K562 (cell line): ENCODE results near the gene SERPINB4. TPM values are rescaled to one million over a fixed set of nuclear protein-coding genes. Genes with fewer than 3 reads are reported as not detected.

Source experiments
- ATAC-seq: fragments of 200-7000 bp; cut with Tn5 transposase; 3 replicates; pipeline ENCODE4 v1.9.1; 2020; ENCODE audit warnings: moderate library complexity
- BruUV-seq: library from RNA; stranded (reverse); fragments of 400-500 nt; replicated peaks from 2 replicates; lab custom pipeline; 2021; lab: Mats Ljungman, UMichigan
- CTCF ChIA-PET: fragments of 300-600 bp; formaldehyde crosslinking; extraction: SDS; loops from one replicate; lab custom pipeline; 2021; ENCODE audit warnings: low intra/inter-chr PET ratio; lab: Yijun Ruan, JAX
- POLR2A ChIA-PET: fragments of 300-600, 350-650 bp; sonication (Branson Sonifier 250); formaldehyde crosslinking; extraction: SDS; loops from one replicate; lab custom pipeline; 2021; ENCODE audit warnings: antibody characterized with exemption, inconsistent platforms; lab: Yijun Ruan, JAX
- DNase-seq, 4 experiments: peaks; one replicate each; pipeline versions ENCODE4 v3.0.0 to v3.0.0-alpha.2; 2011 to 2018; ENCODE audit warnings: low spot score in 3 of 4, mixed read lengths in 3 of 4; ENCODE audit errors: extremely low read depth in 1 of 4
- FAIRE-seq: peaks from 2 replicates; lab custom pipeline; 2011; peaks lifted over from hg19 to GRCh38; lab: Jason Lieb, UNC
- H2AFZ ChIP-seq: 2 replicates; pipeline ENCODE4 v1.6.0; 2011; ENCODE audit warnings: low read depth, low read length, control low read depth, inconsistent platforms
- H3K27ac ChIP-seq: fragments of 200-600 bp; 3 replicates; pipeline ENCODE4 v1.8.0; 2011; ENCODE audit warnings: low read depth, mild to moderate bottlenecking, control low read depth, inconsistent platforms, low read length, moderate library complexity, mixed read lengths; ENCODE audit errors: extremely low read depth
- H3K27me3 ChIP-seq, 2 experiments: fragments of 300-600 bp in 1 of 2; 2 replicates in 1 of 2; 3 replicates in 1 of 2; pipeline versions ENCODE4 v1.6.0 to v1.8.0; 2011; ENCODE audit warnings: inconsistent platforms in 2 of 2, low read length in 2 of 2, mild to moderate bottlenecking in 1 of 2, mixed read lengths in 1 of 2, moderate library complexity in 1 of 2; ENCODE audit not compliant: control insufficient read depth in 2 of 2, insufficient read depth in 2 of 2
- H3K36me3 ChIP-seq: fragments of 300-600 bp; 3 replicates; pipeline ENCODE4 v1.8.0; 2011; ENCODE audit warnings: mild to moderate bottlenecking, low read length, inconsistent platforms; ENCODE audit not compliant: control insufficient read depth, insufficient read depth
- H3K4me1 ChIP-seq, 2 experiments: fragments of 200-600 bp in 1 of 2; replicated peaks in 1 of 2; 2 replicates in 1 of 2; 3 replicates in 1 of 2; pipeline versions ENCODE4 v1.5.1 to v1.8.0; 2011; ENCODE audit warnings: inconsistent platforms in 2 of 2, low read length in 2 of 2, mild to moderate bottlenecking in 1 of 2, mixed read lengths in 1 of 2, moderate library complexity in 1 of 2; ENCODE audit not compliant: control insufficient read depth in 2 of 2, insufficient read depth in 2 of 2
- H3K4me2 ChIP-seq: 2 replicates; pipeline ENCODE4 v1.6.1; 2011; ENCODE audit warnings: low read length, control low read depth, inconsistent platforms, mixed read lengths; ENCODE audit not compliant: insufficient read depth
- H3K4me3 ChIP-seq: fragments of 200-600 bp; sonication (generic), shearing (Covaris generic); 2 replicates; pipeline ENCODE4 v1.5.1; 2016; ENCODE audit warnings: control low read depth, inconsistent platforms
- H3K79me2 ChIP-seq: fragments of 200-600 bp; 3 replicates; pipeline ENCODE4 v1.8.0; 2011; ENCODE audit warnings: low read length, inconsistent platforms; ENCODE audit not compliant: control insufficient read depth, insufficient read depth
- H3K9ac ChIP-seq, 2 experiments: 2 replicates each; pipeline versions ENCODE4 v1.6.0 to v1.6.1; 2011; ENCODE audit warnings: low read depth in 2 of 2, low read length in 2 of 2, control low read depth in 1 of 2, inconsistent platforms in 1 of 2, mild to moderate bottlenecking in 1 of 2, mixed read lengths in 1 of 2; ENCODE audit not compliant: insufficient read depth in 1 of 2
- H3K9me1 ChIP-seq: one replicate; pipeline ENCODE4 v1.6.0; 2011; ENCODE audit warnings: inconsistent platforms, mild to moderate bottlenecking, low read length, moderate library complexity; ENCODE audit not compliant: control insufficient read depth, insufficient read depth
- H3K9me3 ChIP-seq: replicated peaks from 2 replicates; pipeline ENCODE4 v1.5.1; 2011; ENCODE audit warnings: low read depth, low read length, inconsistent platforms; ENCODE audit not compliant: control insufficient read depth, insufficient read depth
- H4K20me1 ChIP-seq: replicated peaks from 2 replicates; pipeline ENCODE4 v1.6.1; 2011; ENCODE audit warnings: low read length, inconsistent platforms, mixed read lengths; ENCODE audit not compliant: control insufficient read depth, insufficient read depth
- CHD2 ChIP-seq: IDR thresholded peaks from 2 replicates; pipeline ENCODE4 v1.6.1; 2011; ENCODE audit warnings: low read depth, low read length
- SMC3 ChIP-seq: conservative IDR thresholded peaks from 2 replicates; pipeline ENCODE4 v1.6.1; 2011; ENCODE audit warnings: low read depth, low read length, improper control_type of control experiment; ENCODE audit not compliant: insufficient read depth
- SP2 ChIP-seq: IDR thresholded peaks from 2 replicates; pipeline ENCODE4 v1.6.1; 2011; ENCODE audit warnings: mild to moderate bottlenecking, low read depth, low read length, moderate library complexity; ENCODE audit not compliant: poor library complexity, severe bottlenecking; ENCODE audit errors: extremely low read depth
- YBX1 ChIP-seq: fragments of 450-650 bp; IDR thresholded peaks from 2 replicates; pipeline ENCODE4 v1.7.1; 2016; ENCODE audit warnings: mild to moderate bottlenecking
- WGBS: fragments of 100-300 bp; shearing (Covaris generic); methylation state at CpG from one replicate; pipeline ENCODE4 v1.1.6; 2016; ENCODE audit warnings: low coverage, mixed read lengths; ENCODE audit not compliant: insufficient coverage; ENCODE audit errors: missing lambda C conversion rate; 5-methylcytosine and 5-hydroxymethylcytosine counted together
- in situ Hi-C: fragments of 300-500 bp; cut with MboI; formaldehyde crosslinking; loops from 4 replicates; pipeline ENCODE4 v1.15.0; 2018; ENCODE audit warnings: inconsistent platforms, mixed read lengths
- intact Hi-C: fragments of 100-400 bp; cut with micrococcal nuclease; formaldehyde crosslinking; loops from 2 replicates; pipeline ENCODE4 v1.14.2; 2022
- polyA plus RNA-seq, 8 experiments: library from polyadenylated mRNA; depleted of rRNA in 4 of 8; stranded (reverse) in 5 of 8; unstranded in 3 of 8; fragments of >200 nt; fragmentation: Nextera tagmentation in 2 of 8; fragmentation: Illumina TruSeq in 1 of 8; extraction: Ambion mirVana in 2 of 8; extraction: Trizol in 1 of 8; gene quantifications; 2 replicates each; pipeline versions ENCODE4 v1.2.1 to v1.2.3, GENCODE V29; 2011 to 2014; ENCODE audit warnings: inconsistent platforms in 1 of 8, missing spikeins in 1 of 8
- total RNA-seq, 7 experiments: library from RNA; depleted of rRNA in 6 of 7; stranded (reverse); fragments of >200 nt in 6 of 7; fragmentation: Illumina TruSeq in 2 of 7; extraction: Trizol in 2 of 7; gene quantifications; 2 replicates each; pipeline versions ENCODE4 v1.2.1 to v1.2.3, GENCODE V29; 2011 to 2021; ENCODE audit warnings: low replicate concordance in 1 of 7
- TF ChIP-seq, protein P1 (sequence below): fragments of 450-650 bp; IDR thresholded peaks from 2 replicates; pipeline ENCODE4 v1.6.1; 2016; ENCODE audit warnings: mild to moderate bottlenecking, moderate library complexity

The SERPINB4 gene
- total and polyA plus RNA-seq, 9 of the 15 experiments (the other 6 are each of a cell fraction or from before 2014, with no cell fraction given): not detected

DNA sequence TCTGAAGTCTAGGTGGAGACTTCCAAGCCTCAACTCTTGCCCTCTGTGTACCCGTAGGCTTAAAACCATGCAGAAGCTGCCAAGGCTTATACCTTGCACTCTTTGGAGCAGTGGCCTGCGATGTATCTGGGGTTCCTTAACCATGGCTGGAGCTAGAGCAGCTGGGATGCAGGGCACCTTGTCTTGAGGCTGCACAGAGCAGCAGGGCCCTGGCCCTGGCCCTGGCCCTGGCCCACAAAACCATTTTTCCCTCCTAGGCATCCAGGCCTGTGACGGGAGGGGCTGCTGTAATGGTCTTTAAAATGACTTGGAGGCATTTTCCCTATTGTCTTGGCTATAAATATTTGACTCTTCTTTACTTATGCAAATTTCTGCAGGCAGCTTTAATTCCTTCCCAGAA, 19.2 kb downstream of the SERPINB4 start:
- WGBS: 0% methylated on average over 3 of the region's 3 CpGs
- TF ChIP-seq SP2: no peak
- TF ChIP-seq, all 486 proteins: peak for 0
- H3K79me2 ChIP-seq: no peaks in the 10 kb centered on the region
- FAIRE-seq: no peak
- no peaks in the 10 kb centered on the region; the same call in 1 of the 2 replicates for H3K9me3 ChIP-seq
- no peak overlapping the region for H3K27ac ChIP-seq
- DNase-seq: no peak
- H3K27me3 ChIP-seq: no peaks in the 10 kb centered on the region
- no peaks in the 10 kb centered on the region for H3K4me1 ChIP-seq
- in situ Hi-C loops: no loop called here
- no peak overlapping the region for H2AFZ ChIP-seq
- H4K20me1 ChIP-seq: no peaks in the 10 kb centered on the region
- ATAC-seq: no peak
- intact Hi-C loops: no loop called here
- BruUV-seq: no TSS peak
- no peak overlapping the region for H3K9ac ChIP-seq
- POLR2A ChIA-PET: no interaction called here
- CTCF ChIA-PET: no interaction called here
- no peak overlapping the region for H3K4me2 ChIP-seq
- H3K4me3 ChIP-seq: no peak overlapping the region
- no peaks in the 10 kb centered on the region for H3K9me1 ChIP-seq
- H3K36me3 ChIP-seq: no peaks in the 10 kb centered on the region

DNA sequence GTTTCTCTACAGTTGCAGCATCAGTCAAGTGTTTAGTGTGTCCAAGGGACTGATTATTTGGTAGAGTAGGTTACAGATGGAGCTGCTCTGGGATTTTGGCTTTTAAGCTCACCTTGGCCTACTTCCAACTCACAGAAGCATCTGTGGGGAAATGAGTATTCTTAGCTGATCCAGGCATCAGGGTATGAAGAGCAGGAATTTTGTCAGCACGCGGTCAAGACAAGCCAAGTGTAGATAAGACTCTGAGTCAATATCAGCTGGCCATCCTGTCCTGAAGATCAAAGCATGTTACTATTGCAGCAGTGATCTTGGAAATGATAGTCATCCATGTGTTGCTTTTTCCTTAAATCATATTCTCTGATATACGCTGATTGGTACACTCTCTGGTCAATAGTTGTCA, 24.4 kb downstream of the SERPINB4 start:
- Histone ChIP-seq H3K9ac (no peak overlapping the region), H3K9me3 (no peaks in the 10 kb centered on the region), H3K27me3 (no peaks in the 10 kb centered on the region), H2AFZ (no peak overlapping the region), H3K27ac (no peak overlapping the region), H3K9me1 (no peaks in the 10 kb centered on the region), H3K79me2 (no peaks in the 10 kb centered on the region), H3K4me2 (no peak overlapping the region), H3K4me1 (no peaks in the 10 kb centered on the region), H3K4me3 (no peak overlapping the region), H4K20me1 (no peaks in the 10 kb centered on the region), H3K36me3 (no peaks in the 10 kb centered on the region)
- no peak for FAIRE-seq
- DNase-seq: no peak
- intact Hi-C loops (no loop called here), in situ Hi-C loops (no loop called here)
- no TSS peak for BruUV-seq
- 15% methylated on average over 3 of the region's 3 CpGs for WGBS
- POLR2A ChIA-PET: no interaction called here
- CTCF ChIA-PET: no interaction called here
- ATAC-seq: no peak
- TF ChIP-seq, protein P1, sequence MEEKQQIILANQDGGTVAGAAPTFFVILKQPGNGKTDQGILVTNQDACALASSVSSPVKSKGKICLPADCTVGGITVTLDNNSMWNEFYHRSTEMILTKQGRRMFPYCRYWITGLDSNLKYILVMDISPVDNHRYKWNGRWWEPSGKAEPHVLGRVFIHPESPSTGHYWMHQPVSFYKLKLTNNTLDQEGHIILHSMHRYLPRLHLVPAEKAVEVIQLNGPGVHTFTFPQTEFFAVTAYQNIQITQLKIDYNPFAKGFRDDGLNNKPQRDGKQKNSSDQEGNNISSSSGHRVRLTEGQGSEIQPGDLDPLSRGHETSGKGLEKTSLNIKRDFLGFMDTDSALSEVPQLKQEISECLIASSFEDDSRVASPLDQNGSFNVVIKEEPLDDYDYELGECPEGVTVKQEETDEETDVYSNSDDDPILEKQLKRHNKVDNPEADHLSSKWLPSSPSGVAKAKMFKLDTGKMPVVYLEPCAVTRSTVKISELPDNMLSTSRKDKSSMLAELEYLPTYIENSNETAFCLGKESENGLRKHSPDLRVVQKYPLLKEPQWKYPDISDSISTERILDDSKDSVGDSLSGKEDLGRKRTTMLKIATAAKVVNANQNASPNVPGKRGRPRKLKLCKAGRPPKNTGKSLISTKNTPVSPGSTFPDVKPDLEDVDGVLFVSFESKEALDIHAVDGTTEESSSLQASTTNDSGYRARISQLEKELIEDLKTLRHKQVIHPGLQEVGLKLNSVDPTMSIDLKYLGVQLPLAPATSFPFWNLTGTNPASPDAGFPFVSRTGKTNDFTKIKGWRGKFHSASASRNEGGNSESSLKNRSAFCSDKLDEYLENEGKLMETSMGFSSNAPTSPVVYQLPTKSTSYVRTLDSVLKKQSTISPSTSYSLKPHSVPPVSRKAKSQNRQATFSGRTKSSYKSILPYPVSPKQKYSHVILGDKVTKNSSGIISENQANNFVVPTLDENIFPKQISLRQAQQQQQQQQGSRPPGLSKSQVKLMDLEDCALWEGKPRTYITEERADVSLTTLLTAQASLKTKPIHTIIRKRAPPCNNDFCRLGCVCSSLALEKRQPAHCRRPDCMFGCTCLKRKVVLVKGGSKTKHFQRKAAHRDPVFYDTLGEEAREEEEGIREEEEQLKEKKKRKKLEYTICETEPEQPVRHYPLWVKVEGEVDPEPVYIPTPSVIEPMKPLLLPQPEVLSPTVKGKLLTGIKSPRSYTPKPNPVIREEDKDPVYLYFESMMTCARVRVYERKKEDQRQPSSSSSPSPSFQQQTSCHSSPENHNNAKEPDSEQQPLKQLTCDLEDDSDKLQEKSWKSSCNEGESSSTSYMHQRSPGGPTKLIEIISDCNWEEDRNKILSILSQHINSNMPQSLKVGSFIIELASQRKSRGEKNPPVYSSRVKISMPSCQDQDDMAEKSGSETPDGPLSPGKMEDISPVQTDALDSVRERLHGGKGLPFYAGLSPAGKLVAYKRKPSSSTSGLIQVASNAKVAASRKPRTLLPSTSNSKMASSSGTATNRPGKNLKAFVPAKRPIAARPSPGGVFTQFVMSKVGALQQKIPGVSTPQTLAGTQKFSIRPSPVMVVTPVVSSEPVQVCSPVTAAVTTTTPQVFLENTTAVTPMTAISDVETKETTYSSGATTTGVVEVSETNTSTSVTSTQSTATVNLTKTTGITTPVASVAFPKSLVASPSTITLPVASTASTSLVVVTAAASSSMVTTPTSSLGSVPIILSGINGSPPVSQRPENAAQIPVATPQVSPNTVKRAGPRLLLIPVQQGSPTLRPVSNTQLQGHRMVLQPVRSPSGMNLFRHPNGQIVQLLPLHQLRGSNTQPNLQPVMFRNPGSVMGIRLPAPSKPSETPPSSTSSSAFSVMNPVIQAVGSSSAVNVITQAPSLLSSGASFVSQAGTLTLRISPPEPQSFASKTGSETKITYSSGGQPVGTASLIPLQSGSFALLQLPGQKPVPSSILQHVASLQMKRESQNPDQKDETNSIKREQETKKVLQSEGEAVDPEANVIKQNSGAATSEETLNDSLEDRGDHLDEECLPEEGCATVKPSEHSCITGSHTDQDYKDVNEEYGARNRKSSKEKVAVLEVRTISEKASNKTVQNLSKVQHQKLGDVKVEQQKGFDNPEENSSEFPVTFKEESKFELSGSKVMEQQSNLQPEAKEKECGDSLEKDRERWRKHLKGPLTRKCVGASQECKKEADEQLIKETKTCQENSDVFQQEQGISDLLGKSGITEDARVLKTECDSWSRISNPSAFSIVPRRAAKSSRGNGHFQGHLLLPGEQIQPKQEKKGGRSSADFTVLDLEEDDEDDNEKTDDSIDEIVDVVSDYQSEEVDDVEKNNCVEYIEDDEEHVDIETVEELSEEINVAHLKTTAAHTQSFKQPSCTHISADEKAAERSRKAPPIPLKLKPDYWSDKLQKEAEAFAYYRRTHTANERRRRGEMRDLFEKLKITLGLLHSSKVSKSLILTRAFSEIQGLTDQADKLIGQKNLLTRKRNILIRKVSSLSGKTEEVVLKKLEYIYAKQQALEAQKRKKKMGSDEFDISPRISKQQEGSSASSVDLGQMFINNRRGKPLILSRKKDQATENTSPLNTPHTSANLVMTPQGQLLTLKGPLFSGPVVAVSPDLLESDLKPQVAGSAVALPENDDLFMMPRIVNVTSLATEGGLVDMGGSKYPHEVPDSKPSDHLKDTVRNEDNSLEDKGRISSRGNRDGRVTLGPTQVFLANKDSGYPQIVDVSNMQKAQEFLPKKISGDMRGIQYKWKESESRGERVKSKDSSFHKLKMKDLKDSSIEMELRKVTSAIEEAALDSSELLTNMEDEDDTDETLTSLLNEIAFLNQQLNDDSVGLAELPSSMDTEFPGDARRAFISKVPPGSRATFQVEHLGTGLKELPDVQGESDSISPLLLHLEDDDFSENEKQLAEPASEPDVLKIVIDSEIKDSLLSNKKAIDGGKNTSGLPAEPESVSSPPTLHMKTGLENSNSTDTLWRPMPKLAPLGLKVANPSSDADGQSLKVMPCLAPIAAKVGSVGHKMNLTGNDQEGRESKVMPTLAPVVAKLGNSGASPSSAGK: no peak
- TF ChIP-seq YBX1 (no peak), CHD2 (no peak), SMC3 (no peak)
